Activated B cell treated with CpG ODN at 0.5 μM for 24 hours (primary cell): Measurements from ENCODE around the gene ADCK1. TPM values are rescaled to one million over a fixed set of nuclear protein-coding genes. Genes with fewer than 3 reads are reported as not detected.
"Not testable (repeated sequence)": the region's sequence is repeated elsewhere in the genome, so short reads cannot be mapped to it uniquely, and the experiment has no call there.

Experiments
- ATAC-seq: fragments of 200-7000 bp; cut with Tn5 transposase; one replicate; pipeline ENCODE4 v1.10.0; 2021; ENCODE audit warnings: low read depth, mild to moderate bottlenecking, moderate library complexity
- CTCF ChIA-PET: fragments of 350-600 bp; sonication (Branson Sonifier 250); formaldehyde crosslinking; loops from one replicate; lab custom pipeline; 2021; ENCODE audit warnings: antibody characterized with exemption; lab: Charles Lee
- POLR2A ChIA-PET: fragments of 350-600 bp; sonication (Branson Sonifier 250); formaldehyde crosslinking; loops from one replicate; lab custom pipeline; 2021; ENCODE audit warnings: antibody characterized with exemption; lab: Charles Lee
- DNase-seq: peaks from one replicate; pipeline ENCODE4 v3.0.0; 2022
- H3K27ac Mint-ChIP-seq: one replicate; pipeline ENCODE4 v1.8.0; 2020; ENCODE audit warnings: mixed read lengths
- H3K27me3 Mint-ChIP-seq: one replicate; pipeline ENCODE4 v1.8.0; 2021; ENCODE audit warnings: mixed read lengths
- H3K36me3 Mint-ChIP-seq: one replicate; pipeline ENCODE4 v1.8.0; 2021; ENCODE audit warnings: low read depth, mixed read lengths
- H3K4me1 Mint-ChIP-seq: one replicate; pipeline ENCODE4 v1.8.0; 2021; ENCODE audit warnings: mixed read lengths
- H3K4me3 Mint-ChIP-seq: one replicate; pipeline ENCODE4 v1.8.0; 2020; ENCODE audit warnings: mild to moderate bottlenecking, mixed read lengths
- H3K9me3 Mint-ChIP-seq: one replicate; pipeline ENCODE4 v1.8.0; 2020; ENCODE audit warnings: mixed read lengths
- intact Hi-C: fragments of 100-400 bp; cut with micrococcal nuclease; formaldehyde crosslinking; loops from one replicate; pipeline ENCODE4 v1.15.1; 2024
- total RNA-seq: library from RNA; stranded (reverse); gene quantifications from 2 replicates; pipeline ENCODE4 v1.2.3, GENCODE V29; 2022
- TF ChIP-seq, protein P1 (sequence below): fragments of 200-600 bp; IDR thresholded peaks from one replicate; pipeline ENCODE4 v1.8.0; 2022; ENCODE audit warnings: antibody characterized with exemption, mild to moderate bottlenecking

Gene ADCK1
- total RNA-seq, 1 donor from 2014 or later: 8.6 TPM

DNA sequence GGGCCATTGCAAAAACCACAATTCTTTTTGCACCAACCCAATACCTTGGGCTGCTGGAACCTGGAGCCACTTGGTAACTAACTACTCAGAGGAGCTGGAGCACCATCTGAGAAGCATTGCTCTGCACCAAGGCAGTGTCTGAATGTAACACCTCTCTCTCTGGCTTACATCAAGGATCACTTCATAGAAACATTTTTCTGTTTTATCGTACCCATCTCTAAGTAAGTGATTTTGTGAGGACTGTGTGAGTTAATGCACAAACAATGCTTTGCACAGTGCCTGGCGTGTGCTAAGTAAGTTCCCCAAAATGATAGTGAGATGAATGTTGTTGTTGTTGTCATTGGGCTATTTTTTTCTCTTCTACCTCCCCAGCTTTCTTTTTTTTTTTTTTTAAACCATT is 111.4 kb downstream of the ADCK1 start:
- ATAC-seq: no peak
- POLR2A ChIA-PET: no interaction called here
- H3K4me1 Mint-ChIP-seq: peaks cover 4% of the 10 kb centered on the region
- intact Hi-C loops: no loop called here
- no peak overlapping the region for H3K4me3 Mint-ChIP-seq
- no peak overlapping the region for H3K27ac Mint-ChIP-seq
- CTCF ChIA-PET: no interaction called here
- no peaks in the 10 kb centered on the region for H3K27me3 Mint-ChIP-seq
- peaks cover 12% of the 10 kb centered on the region for H3K36me3 Mint-ChIP-seq
- no peaks in the 10 kb centered on the region for H3K9me3 Mint-ChIP-seq
- TF ChIP-seq, protein P1, sequence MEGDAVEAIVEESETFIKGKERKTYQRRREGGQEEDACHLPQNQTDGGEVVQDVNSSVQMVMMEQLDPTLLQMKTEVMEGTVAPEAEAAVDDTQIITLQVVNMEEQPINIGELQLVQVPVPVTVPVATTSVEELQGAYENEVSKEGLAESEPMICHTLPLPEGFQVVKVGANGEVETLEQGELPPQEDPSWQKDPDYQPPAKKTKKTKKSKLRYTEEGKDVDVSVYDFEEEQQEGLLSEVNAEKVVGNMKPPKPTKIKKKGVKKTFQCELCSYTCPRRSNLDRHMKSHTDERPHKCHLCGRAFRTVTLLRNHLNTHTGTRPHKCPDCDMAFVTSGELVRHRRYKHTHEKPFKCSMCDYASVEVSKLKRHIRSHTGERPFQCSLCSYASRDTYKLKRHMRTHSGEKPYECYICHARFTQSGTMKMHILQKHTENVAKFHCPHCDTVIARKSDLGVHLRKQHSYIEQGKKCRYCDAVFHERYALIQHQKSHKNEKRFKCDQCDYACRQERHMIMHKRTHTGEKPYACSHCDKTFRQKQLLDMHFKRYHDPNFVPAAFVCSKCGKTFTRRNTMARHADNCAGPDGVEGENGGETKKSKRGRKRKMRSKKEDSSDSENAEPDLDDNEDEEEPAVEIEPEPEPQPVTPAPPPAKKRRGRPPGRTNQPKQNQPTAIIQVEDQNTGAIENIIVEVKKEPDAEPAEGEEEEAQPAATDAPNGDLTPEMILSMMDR: no peak
- no peak for DNase-seq

DNA sequence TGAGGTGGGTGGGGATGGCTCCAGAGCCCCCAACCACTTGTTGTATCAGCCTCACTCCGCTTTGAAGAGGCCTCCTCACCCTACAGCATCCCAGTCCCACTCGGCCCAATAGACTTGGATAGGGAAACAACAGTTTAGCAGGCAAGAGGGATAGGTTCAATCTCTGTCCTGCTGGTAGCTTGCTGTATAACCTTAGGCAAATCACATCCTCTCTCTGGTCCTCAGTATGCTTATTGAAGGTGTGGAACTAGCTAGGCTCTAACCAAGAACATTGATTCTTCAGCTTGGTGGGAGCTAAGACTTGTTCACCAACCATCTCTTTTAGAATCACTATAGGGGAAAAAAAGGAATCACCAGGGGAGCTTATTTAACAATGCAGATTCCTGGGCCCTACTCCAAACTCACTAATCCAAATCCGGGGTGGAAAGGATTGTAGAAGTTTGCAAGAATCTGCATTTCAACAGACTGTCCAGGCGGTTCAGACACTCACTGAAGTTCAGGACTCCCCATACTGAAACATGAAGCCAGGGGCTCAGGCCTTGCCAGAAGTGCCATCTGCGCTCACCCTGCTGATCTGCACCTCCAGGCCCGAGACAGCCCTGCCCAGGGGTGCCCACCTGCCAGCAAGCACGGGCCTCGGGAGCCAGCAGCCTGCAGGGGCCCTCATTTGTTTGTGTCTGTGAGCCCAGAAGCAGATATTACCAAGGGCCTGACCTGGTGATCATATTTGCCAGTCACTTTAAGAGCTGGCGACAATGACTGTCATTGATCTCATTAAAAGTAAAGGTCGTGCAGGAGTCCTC is 113.0 kb downstream of the ADCK1 start:
- H3K27me3 Mint-ChIP-seq: no peaks in the 10 kb centered on the region

DNA sequence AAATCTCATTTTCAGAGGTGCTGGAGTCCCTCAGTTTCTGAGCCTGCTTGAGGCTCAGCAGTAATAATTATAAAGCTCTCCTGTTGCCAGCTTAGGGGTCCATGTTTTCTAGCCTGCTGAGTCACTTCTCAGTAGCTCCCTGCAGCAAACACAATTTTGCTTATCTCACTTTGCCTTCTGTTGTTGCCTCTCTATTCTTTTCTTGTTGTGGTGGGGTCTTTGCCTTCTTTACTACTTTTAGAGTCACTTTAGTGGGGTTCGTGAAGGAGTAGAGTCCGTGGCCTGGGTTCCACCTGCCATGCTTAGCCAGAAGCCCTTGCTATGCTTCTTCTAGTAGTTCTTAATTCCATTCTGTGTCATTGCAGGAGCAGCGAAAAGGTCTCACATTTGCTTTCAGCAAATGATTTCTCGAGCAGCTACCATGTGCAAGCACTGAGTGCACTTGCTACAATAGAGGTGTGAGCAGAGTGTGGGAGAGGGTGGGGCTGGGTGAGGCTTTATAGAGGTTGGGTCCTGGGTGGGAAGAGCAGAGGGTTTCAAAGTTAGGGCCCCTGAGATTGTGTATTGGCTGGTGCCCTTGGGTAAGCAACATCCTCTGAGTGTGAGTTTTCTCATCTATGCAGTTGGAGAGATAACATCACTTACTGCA is 114.3 kb downstream of the ADCK1 start:
- Mint-ChIP-seq H3K9me3 (no peaks in the 10 kb centered on the region), H3K4me3 (no peak overlapping the region), H3K27me3 (no peaks in the 10 kb centered on the region), H3K4me1 (no peaks in the 10 kb centered on the region), H3K36me3 (peaks cover 8% of the 10 kb centered on the region), H3K27ac (no peak overlapping the region)
- ATAC-seq: no peak
- TF ChIP-seq, protein P1: no peak
- ChIA-PET POLR2A (no interaction called here), CTCF (no interaction called here)
- intact Hi-C loops: no loop called here
- no peak for DNase-seq

More for the DNA sequence above, 113.0 kb downstream of the ADCK1 start:
- intact Hi-C loops: no loop called here
- TF ChIP-seq, protein P1: no peak
- DNase-seq (no peak), ATAC-seq (no peak)
- ChIA-PET CTCF (no interaction called here), POLR2A (no interaction called here)
- H3K36me3 Mint-ChIP-seq: peaks cover 9% of the 10 kb centered on the region
- H3K4me1 Mint-ChIP-seq: peaks cover 4% of the 10 kb centered on the region
- H3K27ac Mint-ChIP-seq: no peak overlapping the region
- H3K4me3 Mint-ChIP-seq: no peak overlapping the region
- H3K9me3 Mint-ChIP-seq: no peaks in the 10 kb centered on the region

DNA sequence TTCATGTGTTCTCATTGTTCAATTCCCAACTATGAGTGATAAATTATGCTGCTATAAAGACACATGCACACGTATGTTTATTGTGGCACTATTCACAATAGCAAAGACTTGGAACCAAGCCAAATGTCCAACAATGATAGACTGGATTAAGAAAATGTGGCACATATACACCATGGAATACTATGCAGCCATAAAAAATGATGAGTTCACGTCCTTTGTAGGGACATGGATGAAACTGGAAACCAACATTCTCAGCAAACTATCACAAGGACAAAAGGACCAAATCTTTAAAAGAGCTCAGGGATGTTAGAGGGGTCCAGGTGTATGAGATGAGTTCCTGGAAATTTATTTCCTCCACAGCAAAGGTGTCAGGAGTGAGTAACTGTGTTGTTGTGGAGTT is 115.5 kb downstream of the ADCK1 start:
- DNase-seq, H3K27ac Mint-ChIP-seq, H3K36me3 Mint-ChIP-seq, H3K9me3 Mint-ChIP-seq, H3K4me1 Mint-ChIP-seq, CTCF ChIA-PET, ATAC-seq, POLR2A ChIA-PET, H3K27me3 Mint-ChIP-seq, intact Hi-C loops, H3K4me3 Mint-ChIP-seq: not testable (repeated sequence)

DNA sequence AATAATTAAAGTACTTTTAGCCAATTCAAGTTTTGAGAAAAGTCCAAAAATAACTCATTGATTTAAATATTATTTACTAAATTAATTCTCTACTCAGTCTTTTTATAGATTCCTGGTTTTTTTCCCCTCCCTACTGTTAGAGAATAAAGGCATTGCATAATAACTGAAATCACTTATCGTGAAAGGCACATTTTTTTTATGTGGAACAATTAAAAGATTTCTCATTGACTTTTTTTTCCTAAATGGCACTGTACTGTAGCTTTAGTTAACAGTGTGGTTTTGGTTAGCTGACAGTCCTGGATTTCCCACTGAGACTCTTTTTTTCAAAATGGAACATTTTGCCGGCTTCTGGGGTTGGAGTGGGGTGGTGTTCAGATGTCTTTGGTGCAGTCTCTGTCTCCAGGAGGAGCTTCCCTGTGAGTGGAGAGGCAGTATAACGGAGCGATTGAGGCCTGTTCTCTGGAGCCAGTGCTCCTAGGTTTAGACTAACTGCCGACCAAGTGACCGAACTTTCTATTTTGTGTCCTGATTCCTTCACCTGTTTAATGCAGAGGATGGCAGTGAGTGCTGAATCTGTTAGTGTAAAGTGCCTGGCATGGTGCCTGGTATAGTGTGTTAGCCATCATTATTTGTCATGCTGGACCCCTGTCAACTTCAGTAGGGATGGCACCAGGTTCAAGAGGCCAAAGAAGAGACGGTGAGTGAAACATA is 117.7 kb downstream of the ADCK1 start:
- POLR2A ChIA-PET: no interaction called here
- no peaks in the 10 kb centered on the region for H3K4me1 Mint-ChIP-seq
- H3K9me3 Mint-ChIP-seq: peaks cover 4% of the 10 kb centered on the region
- TF ChIP-seq, protein P1: no peak
- peaks cover 8% of the 10 kb centered on the region for H3K36me3 Mint-ChIP-seq
- no peak for ATAC-seq
- intact Hi-C loops: no loop called here
- no peak overlapping the region for H3K4me3 Mint-ChIP-seq
- CTCF ChIA-PET: no interaction called here
- no peaks in the 10 kb centered on the region for H3K27me3 Mint-ChIP-seq
- H3K27ac Mint-ChIP-seq: no peak overlapping the region
- no peak for DNase-seq
